GM18867 (cell line): ENCODE data around the gene UPF2.
"Not testable (repeated sequence)": the region's sequence is repeated elsewhere in the genome, so short reads cannot be mapped to it uniquely, and the experiment has no call there.

Source experiments
- ATAC-seq: cut with Tn5 transposase; IDR thresholded peaks from one replicate; pipeline ENCODE4 v1.9.1; 2021; ENCODE audit warnings: mild to moderate bottlenecking, moderate library complexity; ENCODE audit not compliant: unreplicated experiment

Gene UPF2

GRCh38 chr10:12045596-12045995 lies 3.0 kb upstream of the UPF2 start:
- no peak for ATAC-seq

GRCh38 chr10:12042409-12042796 lies 206 bp downstream of the UPF2 start:
- ATAC-seq, result peak; percentile 9

GRCh38 chr10:12041766-12042408 lies 722 bp downstream of the UPF2 start:
- ATAC-seq, result peak; percentile 15

- ATAC-seq, result no peak
Measured at GRCh38 chr10:12036073-12036655, 6.4 kb downstream of the UPF2 start.

- no peak for ATAC-seq
Measured at GRCh38 chr10:12031404-12031803, 11.2 kb downstream of the UPF2 start.

GRCh38 chr10:12027539-12027938 lies 15.1 kb downstream of the UPF2 start:
- peak; percentile 84 for ATAC-seq

GRCh38 chr10:12025591-12025990 lies 17.0 kb downstream of the UPF2 start:
- ATAC-seq, result no peak

GRCh38 chr10:12022580-12023257 lies 19.9 kb downstream of the UPF2 start:
- ATAC-seq, result no peak

GRCh38 chr10:12020574-12020973 lies 22.0 kb downstream of the UPF2 start:
- no peak for ATAC-seq

- ATAC-seq, result no peak
Measured at GRCh38 chr10:12019283-12019971, 23.2 kb downstream of the UPF2 start.

- ATAC-seq, result no peak
Measured at GRCh38 chr10:12018438-12019282, 23.9 kb downstream of the UPF2 start.

- no peak for ATAC-seq
Measured at GRCh38 chr10:12013926-12014325, 28.7 kb downstream of the UPF2 start.

- not testable (repeated sequence) for ATAC-seq
Measured at GRCh38 chr10:12013391-12013790, 29.2 kb downstream of the UPF2 start.

- no peak for ATAC-seq
Measured at GRCh38 chr10:12010353-12010752, 32.3 kb downstream of the UPF2 start.

- ATAC-seq, result not testable (repeated sequence)
Measured at GRCh38 chr10:12008842-12009241, 33.8 kb downstream of the UPF2 start.

- no peak for ATAC-seq
Measured at GRCh38 chr10:12006671-12007070, 35.9 kb downstream of the UPF2 start.

- ATAC-seq, result peak; percentile 60
Measured at GRCh38 chr10:11993834-11994468, 48.7 kb downstream of the UPF2 start.

- no peak for ATAC-seq
Measured at GRCh38 chr10:11988924-11989323, 53.7 kb downstream of the UPF2 start.

- no peak for ATAC-seq
Measured at GRCh38 chr10:11986593-11987216, 55.9 kb downstream of the UPF2 start.

- ATAC-seq, result no peak
Measured at GRCh38 chr10:11982253-11982652, 60.4 kb downstream of the UPF2 start.
